Right ventricle myocardium inferior (tissue), 1 donor: ENCODE data around the gene C11orf21. TPM values are rescaled to one million over a fixed set of nuclear protein-coding genes. Genes with fewer than 3 reads are reported as not detected.

ENCODE experiments used
- ATAC-seq: fragments of 200-7000 bp; cut with Tn5 transposase; one replicate; pipeline ENCODE4 v1.9.1; 2020; ENCODE audit warnings: mild to moderate bottlenecking, moderate library complexity
- DNase-seq: peaks from one replicate; pipeline ENCODE4 v3.0.0; 2021; ENCODE audit errors: missing footprints
- intact Hi-C: fragments of 100-400 bp; cut with DNase I; formaldehyde crosslinking; loops from one replicate; pipeline ENCODE4 v1.11.0; 2022
- total RNA-seq: library from RNA; stranded (reverse); fragmentation: NEBNext Ultra II Directional; extraction: Animal tissue kit (Norgen Biotek cat#: 25700); gene quantifications from one replicate; pipeline ENCODE4 v1.2.1, GENCODE V29; 2021
- donor health status: DM: no; HTN: yes; CAD: no; lungs with severe emphysema.

The C11orf21 gene
- total RNA-seq, 1 donor from 2014 or later = 47.1 TPM

DNA sequence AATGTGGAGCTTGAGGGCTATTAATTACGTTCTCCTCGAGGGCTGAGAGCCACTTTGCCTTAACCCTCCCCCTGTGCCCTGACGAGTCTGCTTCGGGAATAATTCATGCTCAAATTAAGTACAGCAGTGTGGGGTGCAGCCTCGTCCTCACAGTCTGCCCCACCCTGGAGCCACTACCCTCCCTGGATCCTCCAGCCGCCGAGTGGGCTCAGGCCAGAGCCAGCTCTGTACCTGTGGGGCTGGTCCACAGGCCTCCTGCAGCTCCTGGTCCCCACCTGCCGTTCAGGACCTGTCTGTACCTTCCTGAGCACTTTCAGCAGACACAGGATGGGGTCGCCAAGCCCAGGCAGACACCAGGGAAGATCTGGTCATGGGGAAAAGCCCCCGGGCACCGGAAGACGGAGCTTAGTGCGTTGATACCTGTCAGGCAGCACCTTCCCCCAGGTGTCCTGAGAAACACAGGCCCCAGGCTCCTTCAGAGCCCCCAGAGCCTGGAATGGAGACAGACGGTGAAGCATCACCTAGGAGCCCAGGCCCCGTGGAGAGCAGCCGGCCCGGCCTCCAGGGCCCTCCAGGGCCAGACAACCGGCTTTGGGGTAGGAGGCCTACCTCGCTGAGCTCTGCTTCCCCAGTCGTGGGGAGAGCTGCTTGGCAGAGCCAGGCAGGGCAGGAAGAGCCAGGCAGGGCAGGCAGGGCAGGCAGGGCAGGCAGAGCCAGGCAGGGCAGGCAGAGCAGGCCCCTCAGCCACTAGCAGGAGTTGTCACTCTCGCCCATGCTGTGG lies 9.8 kb upstream of the C11orf21 start:
- intact Hi-C loops = no loop called here
- no peak for DNase-seq
- ATAC-seq = no peak

DNA sequence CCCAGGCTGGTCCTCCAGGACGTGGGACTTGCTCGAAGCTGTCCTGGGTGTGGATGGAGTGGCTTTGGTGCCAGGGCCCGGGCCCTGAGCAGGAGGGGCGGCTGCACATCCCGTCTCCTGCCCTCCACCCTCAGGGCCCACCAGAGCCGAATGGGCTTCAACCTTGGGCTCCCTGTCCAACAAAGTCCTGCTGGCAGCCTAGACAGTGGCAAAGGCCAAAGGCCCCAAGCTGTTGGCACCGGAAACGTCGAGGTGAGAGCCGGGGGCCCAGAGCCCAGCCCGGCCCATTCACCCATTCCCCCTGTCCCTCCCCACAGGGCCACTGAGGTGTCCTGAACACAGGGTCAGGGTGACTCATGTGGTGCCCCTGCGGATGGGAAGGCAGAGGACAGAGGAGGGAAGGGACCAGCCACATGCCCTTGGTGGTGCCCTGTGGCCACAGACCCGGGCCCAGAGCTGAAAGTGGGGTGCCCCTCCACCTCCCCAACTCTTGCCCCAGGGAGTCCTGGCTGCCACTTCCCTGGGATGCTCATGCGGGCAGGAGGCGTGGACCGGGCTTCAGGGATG lies 9.2 kb upstream of the C11orf21 start:
- DNase-seq = no peak

DNA sequence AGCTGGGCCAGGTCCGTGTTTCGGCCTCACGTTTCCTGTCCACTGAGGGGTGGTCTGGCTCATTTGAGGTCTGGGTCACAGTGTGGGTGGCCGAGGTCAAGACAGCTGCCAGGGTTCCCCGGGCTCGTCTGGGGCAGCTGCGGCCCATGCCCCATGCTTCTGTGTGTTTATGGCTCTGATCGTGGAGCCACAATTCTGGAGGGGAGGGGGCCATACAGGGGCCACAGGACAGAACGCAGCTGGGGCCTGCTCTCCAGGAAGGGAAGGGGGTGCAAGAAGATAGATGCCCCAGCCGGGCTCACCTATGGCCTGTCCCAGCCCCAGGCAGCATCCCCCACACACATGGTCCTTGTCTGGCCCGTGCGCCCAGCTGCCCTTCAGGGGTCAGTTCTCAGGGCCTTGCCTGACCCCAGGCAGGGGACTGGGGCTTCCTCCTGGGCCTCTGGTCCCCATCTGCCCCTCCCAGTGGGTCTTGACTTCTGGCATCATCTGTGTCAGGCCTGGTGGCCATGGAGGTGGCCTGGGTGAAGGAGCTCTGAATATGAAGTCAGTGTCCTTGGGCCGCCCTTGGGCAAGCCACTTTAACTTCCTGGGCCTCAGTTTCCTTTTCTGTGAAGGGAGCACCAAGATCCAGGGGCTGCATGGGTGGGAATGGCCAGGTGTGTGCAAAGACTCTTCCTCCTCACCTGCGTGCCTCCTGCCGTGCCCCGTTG lies 8.5 kb upstream of the C11orf21 start:
- ATAC-seq (no peak), DNase-seq (no peak)
- intact Hi-C loops = no loop called here

More for the DNA sequence above, 9.2 kb upstream of the C11orf21 start:
- ATAC-seq = no peak
- intact Hi-C loops = no loop called here

DNA sequence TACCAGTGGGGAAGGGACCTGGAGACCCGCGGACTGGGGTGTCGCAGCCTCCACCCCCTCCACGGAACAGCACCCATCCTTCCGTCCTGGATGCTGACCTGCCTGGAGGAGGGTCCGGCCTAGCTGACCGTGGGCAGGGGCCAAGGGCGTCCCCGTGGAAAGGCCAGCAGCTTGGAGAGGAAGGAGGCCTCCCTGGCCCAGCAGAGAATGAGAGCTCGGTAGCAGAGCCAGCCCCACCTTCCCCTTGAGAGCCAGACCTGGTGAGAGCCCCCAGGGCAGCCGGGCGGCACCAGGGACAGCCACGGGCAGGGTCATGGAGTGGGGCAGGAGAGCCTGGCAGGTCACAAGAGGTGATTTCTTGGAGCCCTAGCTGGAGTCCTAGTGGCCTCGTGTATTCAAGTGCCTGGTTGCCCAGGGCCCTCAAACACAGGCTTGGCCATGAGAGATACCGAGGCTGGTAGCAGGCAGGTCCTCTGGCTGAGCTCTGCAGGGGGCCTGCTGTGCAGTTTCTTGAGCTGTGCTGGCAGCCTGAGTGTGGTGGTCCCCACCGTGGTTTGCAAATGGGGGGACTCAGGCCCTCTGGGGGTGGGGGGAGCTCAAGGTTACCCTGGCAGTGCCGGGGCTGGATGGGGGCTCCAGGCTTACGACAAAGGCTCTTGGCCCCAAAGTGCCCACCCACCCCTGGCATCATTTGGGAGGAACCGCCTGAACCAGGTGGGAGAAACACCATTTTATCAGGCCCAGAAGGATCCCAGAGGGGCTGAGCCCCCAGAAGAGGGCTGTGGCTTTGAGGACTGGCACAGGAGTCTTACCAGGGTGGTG lies 7.7 kb upstream of the C11orf21 start:
- intact Hi-C loops = loop anchor here (1.0 to 10.0 kb wide), 3 partner anchors 35 to 585 kb away; no protein-coding TSS in a partner anchor
- ATAC-seq (no peak), DNase-seq (no peak)

DNA sequence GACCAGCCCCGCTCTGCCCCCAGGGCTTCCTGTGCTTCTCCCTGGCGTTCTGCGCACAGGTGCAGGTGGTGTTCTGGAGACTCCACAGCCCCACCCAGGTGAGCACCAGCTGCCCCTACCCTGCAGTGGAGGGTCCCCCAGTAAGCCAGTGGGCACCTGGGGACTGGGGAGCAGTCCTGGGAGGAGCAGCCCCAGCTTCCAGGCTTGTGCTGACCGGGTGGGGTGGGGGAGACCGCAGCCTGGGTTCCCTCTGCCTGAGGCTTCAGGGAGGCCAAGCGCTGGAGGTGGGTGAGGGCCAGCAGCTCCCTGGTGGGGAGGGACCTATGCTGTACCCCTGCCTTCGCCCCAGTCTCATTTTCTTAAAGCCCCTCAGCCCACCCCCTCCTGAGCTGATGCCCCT lies 7.0 kb upstream of the C11orf21 start:
- no peak for ATAC-seq
- DNase-seq = no peak
- intact Hi-C loops = loop anchor here (1.0 to 10.0 kb wide), 3 partner anchors 36 to 586 kb away; no protein-coding TSS in a partner anchor

DNA sequence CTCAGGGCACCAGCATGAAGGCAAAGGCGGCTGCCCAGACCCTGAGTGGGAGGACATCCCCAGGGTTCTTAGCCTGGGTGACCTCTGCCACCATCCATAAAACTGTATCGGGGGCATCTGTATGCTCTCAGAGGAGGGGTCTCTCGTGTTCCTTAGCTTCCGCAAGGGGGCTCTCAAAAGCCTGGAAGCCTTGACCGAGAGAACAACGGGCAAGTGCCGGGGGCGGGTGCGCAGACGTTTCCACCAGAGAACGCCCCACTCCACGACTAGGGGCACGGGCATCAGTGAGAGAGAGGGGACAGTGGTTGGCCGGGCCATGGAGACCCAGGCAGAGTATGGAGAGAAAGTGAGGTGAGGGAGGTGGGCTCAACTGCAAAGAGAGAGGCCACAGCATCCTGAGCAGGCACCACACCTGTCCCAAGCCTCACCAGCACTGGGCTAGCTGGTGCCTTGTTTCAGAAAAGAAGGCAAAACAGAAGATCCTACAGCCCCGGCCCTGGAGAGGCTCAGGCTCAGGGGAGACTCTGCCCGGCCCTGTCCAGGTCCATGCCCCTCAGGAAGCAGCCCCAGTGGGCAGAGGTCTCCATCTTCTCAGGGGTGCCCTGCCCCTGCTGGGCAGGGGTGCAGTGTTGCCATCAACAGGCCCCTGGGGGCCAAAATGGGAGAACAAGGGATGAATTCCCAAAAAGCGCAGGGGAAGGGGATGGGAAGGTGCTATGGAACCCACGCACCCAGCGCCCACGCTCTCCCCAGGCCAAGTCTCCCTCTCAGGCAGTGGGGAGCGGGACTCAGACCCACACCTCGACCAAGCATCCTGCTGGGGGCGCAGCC lies 6.0 kb upstream of the C11orf21 start:
- intact Hi-C loops = loop anchor here (5.0 to 10.0 kb wide), 2 partner anchors 220 to 587 kb away; no protein-coding TSS in a partner anchor
- no peak for DNase-seq
- ATAC-seq = no peak

DNA sequence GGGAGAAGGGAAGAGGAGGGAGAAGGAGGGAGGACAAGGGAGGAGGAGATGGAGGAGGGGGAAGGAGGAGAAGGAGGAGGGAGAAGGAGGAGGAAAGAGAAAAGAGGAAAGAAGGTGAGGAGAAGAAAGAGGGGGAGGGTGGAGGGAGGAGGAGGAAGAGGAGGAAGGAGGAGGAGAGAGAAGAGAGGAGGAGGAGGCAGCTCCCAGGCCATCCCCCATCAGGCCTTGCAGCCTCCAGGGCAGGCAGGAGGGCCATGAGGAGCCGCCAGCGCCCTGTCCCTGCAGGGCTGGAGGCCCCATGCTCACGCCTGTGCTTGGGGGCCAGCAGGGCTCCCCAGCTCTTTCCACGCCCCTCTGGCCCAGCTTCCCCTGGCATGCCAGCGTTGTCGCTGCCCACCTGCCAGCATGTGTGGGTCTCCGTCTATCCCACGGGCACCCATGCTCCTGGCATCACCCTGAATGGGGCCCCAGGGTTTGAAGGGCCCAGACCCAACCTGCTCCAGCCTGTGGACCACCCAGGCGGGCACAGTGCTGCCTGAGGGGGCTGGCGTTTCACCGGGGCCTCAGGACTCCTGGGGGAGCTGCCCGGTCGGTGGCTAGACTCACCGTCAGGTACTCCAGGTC lies 5.3 kb upstream of the C11orf21 start:
- DNase-seq = no peak
- no peak for ATAC-seq
- intact Hi-C loops = loop anchor here (5.0 to 10.0 kb wide), 2 partner anchors 220 to 588 kb away; no protein-coding TSS in a partner anchor

DNA sequence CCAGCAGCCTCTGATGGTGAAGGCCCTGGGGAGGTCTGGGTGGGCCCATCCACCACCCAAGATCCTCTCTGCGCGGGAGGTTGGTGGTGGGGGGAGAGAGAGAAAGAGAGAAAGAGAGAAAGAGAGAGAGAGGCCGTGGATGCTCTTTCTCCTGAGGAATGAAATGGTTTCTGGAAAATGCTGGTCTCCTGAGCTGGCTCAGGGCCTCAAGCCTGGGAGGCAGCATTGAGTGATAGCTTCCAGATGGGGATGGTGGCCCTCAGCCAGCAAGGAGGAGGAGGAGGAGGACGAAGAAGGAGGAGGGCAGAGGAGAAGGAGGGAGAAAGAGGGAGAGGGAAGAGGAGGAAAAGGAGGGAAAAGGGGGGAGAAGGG lies 4.7 kb upstream of the C11orf21 start:
- DNase-seq = peak; percentile 88
- intact Hi-C loops = loop anchor here (5.0 to 10.0 kb wide), 2 partner anchors 221 to 588 kb away; no protein-coding TSS in a partner anchor
- ATAC-seq = peak; percentile 8

DNA sequence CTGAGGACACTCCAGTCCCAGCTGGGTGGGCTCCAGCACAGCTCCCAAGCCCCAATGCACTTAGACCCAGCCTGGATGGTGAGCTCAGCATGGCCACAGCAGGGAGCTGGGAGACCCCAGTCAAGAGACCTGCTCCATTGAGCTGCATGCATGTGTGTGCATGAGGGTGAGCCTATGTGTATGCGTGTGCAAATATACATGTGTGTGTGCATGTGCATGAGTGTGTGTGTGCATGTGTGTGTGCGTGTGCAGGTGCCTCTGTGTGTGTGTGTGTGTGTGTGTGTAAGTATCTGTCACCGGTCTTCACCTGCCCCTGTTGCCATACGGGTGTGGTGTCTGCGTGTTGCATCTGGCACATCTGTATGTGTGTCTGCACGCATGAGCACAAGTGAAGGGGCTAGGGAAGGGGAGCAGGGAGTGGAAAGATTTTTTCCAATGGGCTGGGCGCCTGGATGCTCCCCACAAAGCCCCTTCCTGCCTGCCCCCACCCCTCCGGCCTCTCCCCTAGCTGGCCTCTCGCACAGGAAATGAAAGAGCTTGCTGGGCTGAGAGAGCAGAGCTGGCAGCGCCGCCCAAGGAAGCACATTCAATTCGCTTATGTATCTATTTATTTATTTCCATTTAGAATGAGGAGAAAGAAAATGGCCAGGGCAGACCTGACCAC lies 4.2 kb upstream of the C11orf21 start:
- DNase-seq = no peak
- ATAC-seq = no peak
- intact Hi-C loops = loop anchor here (1.0 to 10.0 kb wide), 4 partner anchors 109 to 589 kb away; no protein-coding TSS in a partner anchor

DNA sequence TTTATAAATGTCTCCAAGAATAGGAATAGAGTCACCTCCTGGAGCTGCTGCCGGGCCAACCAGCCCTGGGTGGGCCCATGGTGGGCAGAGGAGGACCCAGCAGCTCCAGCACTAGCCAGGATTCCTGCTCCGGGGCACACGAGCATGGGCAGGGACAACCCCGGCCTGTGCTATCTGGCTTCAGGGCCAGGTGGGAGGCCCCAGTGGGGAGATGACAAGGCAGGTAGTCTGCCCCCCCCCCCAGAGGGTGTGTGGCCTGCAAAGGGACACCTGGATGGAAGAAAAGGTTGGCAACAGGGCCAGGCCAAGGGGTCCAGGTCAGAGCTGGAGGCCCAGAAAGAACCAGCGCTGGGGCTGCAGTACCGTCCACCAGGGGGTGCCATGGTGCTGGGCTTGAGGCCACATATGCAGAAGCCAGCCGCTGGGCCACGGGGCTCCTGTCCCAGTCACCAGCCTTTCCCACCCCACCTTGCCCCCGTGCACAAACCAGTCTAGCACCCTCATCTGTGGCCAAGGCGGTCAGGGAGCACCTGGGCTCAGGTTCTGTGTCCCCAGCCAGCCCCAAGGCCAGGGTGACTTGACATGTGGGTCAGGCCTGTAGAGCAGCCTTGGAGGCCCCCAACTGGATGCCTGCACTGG lies 3.5 kb upstream of the C11orf21 start:
- intact Hi-C loops = loop anchor here (1.0 to 10.0 kb wide), 4 partner anchors 108 to 590 kb away; no protein-coding TSS in a partner anchor
- ATAC-seq (peak; percentile 34), DNase-seq (peak; percentile 95)

DNA sequence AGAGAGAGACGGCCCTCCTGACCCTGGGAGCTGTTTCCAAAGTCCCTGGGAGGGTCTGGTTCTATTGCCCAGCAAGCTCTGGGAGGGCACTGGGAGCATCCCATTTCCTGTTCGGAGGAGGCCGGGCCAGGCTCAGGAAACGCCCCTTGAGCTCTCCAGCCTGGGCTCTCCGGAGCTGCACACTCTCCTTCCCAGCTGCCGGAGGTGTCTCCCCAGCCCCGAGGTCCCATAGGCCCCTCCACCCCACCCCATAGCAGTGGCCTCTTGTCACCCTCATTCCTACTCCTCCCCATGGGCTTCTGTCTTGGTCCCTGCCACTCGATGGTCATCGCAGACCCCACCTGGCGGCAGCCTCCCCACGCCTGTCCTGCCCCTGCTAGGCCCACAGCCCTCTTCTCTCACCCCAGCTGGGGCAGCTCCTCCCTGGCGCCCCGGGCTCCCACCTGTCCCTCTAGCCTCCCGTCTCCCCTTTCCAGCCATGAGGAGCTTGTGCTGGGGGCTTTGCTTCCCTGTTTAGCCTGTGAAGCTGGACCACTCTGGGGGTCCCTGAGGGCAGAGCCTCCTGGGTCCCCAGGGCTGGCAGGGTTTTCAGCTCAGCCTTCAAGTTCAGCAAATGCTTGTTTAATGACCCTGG lies 2.9 kb upstream of the C11orf21 start:
- ATAC-seq (no peak), DNase-seq (no peak)
- intact Hi-C loops = loop anchor here (1.0 to 10.0 kb wide), 4 partner anchors 107 to 590 kb away; no protein-coding TSS in a partner anchor

DNA sequence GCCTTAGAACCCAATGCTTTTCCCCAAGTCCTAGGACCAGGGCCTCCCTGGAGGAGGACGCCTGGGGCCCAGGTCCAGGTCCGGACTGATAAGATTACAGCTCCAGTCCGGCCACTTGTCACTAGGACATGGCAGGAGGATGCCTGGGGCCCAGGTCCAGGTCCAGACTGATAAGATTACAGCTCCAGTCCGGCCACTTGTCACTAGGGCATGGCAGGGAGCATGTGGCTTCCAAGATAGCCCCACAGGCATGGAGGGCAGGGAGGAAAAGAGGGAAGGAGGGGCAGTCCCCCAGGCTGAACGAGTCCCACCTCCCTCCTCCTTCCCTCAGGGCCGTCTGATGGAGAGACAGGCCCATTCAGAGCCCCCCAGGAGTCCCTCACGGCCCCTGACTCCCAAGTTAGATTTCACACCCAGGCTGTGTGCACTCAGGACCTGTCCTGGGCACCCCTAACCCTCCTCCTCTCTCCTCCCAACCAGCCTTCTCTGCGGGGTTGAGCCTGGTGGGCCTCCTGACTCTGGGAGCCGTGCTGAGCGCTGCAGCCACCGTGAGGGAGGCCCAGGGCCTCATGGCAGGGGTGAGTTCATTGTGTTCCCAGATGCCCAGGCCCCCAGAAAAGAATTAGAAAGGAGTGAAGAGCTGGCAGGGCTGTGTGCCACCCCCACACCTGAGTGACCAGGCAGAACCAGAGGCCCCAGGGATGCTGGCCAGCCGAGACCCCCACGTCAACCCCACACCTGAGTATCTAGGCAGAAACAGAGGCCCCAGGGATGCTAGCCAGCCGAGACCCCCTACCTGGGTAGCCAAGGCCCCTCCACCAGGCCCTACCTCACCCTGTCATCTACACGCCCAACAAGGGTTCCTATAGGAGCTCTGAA lies 2.1 kb upstream of the C11orf21 start:
- intact Hi-C loops = loop anchor here (1.0 to 10.0 kb wide), 3 partner anchors 71 to 591 kb away; partner anchors contain the start of gene TSSC4
- peak; percentile 51 for ATAC-seq
- DNase-seq = no peak

DNA sequence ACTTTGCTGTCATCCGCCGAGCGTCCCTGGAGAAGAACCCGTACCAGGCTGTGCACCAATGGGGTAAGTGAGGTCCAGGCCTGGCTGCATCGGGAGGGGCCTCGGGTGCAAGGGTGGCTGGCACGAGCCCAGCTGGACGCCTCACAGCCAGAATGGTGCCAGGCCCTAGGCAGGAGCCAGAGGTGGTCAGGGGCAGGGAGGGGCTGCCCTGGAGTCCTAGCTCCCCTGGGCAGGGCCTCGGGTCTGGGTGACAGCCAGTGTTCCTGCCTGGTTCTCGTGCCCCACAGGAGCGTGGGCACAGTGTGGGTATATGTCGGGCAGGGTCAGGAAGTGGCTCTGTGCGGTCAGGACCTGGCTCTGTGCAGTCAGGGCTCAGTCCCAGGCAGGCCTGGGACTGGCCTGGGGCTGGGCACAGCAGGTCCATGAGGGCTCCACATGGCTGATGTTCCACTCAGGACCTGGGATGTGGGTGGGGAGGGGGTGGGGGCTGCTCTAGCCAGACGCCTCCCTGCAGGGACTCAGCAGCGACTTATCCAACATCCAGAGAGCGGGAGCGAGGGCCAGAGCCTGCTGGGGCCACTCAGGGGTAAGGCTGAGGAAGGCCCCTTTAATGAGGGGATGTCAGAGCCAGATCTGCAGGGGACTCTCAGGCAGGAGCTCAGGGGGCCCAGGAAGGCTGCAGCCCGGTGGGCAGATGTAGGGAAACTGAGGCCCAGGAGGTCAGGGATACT lies 1.3 kb upstream of the C11orf21 start:
- ATAC-seq (peak; percentile 72), DNase-seq (peak; percentile 88)
- intact Hi-C loops = loop anchor here (1.0 to 10.0 kb wide), 3 partner anchors 72 to 592 kb away; partner anchors contain the start of gene TSSC4

DNA sequence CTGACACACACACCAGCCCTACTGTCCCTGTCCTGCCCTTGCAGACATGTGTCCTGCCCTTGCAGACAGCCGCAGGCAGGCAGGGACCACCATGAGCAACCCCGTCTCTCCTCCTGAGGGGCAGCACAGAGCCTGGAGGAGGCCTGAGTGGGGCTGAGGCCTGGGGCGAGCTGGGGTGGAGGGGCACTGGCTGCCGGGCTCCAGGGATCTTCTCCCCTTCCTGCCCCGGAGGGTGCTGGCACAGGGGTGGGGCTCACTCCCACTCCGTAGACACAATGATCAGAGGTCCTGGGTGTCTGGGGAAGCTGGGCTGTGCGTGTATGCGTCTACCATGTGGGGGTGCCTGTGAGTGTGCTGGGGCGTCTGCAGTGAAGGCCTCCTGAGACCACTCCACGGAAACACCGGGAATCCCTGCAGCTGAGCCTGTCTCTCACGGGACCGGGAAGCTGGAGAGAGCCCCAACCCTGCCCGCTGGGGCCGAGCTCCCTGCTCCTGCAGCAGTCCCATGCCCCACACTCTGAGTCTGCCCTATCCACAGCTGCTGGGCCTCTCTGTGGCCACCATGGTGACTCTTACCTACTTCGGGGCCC lies 683 bp upstream of the C11orf21 start:
- peak; percentile 2 for ATAC-seq
- intact Hi-C loops = loop anchor here (10.0 kb wide), 1 partner anchor 592 kb away; no protein-coding TSS in a partner anchor
- DNase-seq = no peak
